IMR-90 (cell line): ENCODE data around the gene RUNX1. TPM values are rescaled to one million over a fixed set of nuclear protein-coding genes. Genes with fewer than 3 reads are reported as not detected.
A peak's percentile ranks its signal among the peaks of the same experiment; 100 is the strongest.

ENCODE experiments used
- ATAC-seq: fragments of 200-7000 bp; cut with Tn5 transposase; 2 replicates; pipeline ENCODE4 v1.9.1; 2020; ENCODE audit warnings: low read depth, mild to moderate bottlenecking, moderate library complexity
- BruUV-seq: library from RNA; stranded (reverse); fragments of 400-500 nt; replicated peaks from 2 replicates; lab custom pipeline; 2021; lab: Mats Ljungman, UMichigan
- CTCF ChIA-PET: fragments of 300-600 bp; formaldehyde crosslinking; extraction: SDS; loops from one replicate; lab custom pipeline; 2021; ENCODE audit warnings: antibody characterized with exemption; lab: Yijun Ruan, JAX
- POLR2A ChIA-PET: fragments of 300-600 bp; sonication (Branson Sonifier 250); formaldehyde crosslinking; loops from one replicate; lab custom pipeline; 2022; ENCODE audit warnings: antibody characterized with exemption; ENCODE audit not compliant: unreplicated experiment; lab: Charles Lee
- DNase-seq: peaks from one replicate; pipeline ENCODE4 v3.0.0; 2013
- H2AFZ ChIP-seq: replicated peaks from 2 replicates; pipeline ENCODE3; 2013; ENCODE audit warnings: low read length, mild to moderate bottlenecking; ENCODE audit not compliant: poor library complexity
- H2AK5ac ChIP-seq: 2 replicates; pipeline ENCODE4 v1.6.1; 2013; ENCODE audit warnings: low read depth, low read length, inconsistent platforms
- H2AK9ac ChIP-seq: replicated peaks from 2 replicates; pipeline ENCODE3; 2013; ENCODE audit warnings: mild to moderate bottlenecking, low read depth, low read length, moderate library complexity; ENCODE audit not compliant: poor library complexity
- H2BK120ac ChIP-seq: 2 replicates; pipeline ENCODE4 v1.6.1; 2013; ENCODE audit warnings: low read depth, low read length, inconsistent platforms
- H2BK15ac ChIP-seq: 3 replicates; pipeline ENCODE4 v1.6.1; 2013; ENCODE audit warnings: low read depth, low read length, inconsistent platforms
- H2BK20ac ChIP-seq: 2 replicates; pipeline ENCODE4 v1.6.1; 2013; ENCODE audit warnings: low read depth, mild to moderate bottlenecking, inconsistent platforms, low read length, moderate library complexity
- H2BK5ac ChIP-seq: 2 replicates; pipeline ENCODE4 v1.6.1; 2013; ENCODE audit warnings: mild to moderate bottlenecking, low read depth, low read length, inconsistent platforms; ENCODE audit not compliant: poor library complexity, severe bottlenecking
- H3K14ac ChIP-seq: replicated peaks from 2 replicates; pipeline ENCODE4 v1.6.1; 2013; ENCODE audit warnings: low read depth, low read length, inconsistent platforms
- H3K18ac ChIP-seq: 2 replicates; pipeline ENCODE4 v1.6.1; 2013; ENCODE audit warnings: low read depth, low read length, control low read depth
- H3K23ac ChIP-seq: 2 replicates; pipeline ENCODE4 v1.6.1; 2013; ENCODE audit warnings: low read depth, low read length, inconsistent platforms
- H3K27ac ChIP-seq: 2 replicates; pipeline ENCODE4 v1.5.1; 2013; ENCODE audit warnings: mild to moderate bottlenecking, control low read depth, low read length; ENCODE audit not compliant: insufficient read depth
- H3K27me3 ChIP-seq: 2 replicates; pipeline ENCODE4 v1.6.1; 2013; ENCODE audit warnings: low read length; ENCODE audit not compliant: control insufficient read depth, insufficient read depth
- H3K36me3 ChIP-seq: 2 replicates; pipeline ENCODE4 v1.6.1; 2013; ENCODE audit warnings: low read length, mixed read lengths; ENCODE audit not compliant: control insufficient read depth, insufficient read depth
- H3K4ac ChIP-seq: 2 replicates; pipeline ENCODE4 v1.6.1; 2013; ENCODE audit warnings: low read depth, low read length, inconsistent platforms
- H3K4me1 ChIP-seq: 2 replicates; pipeline ENCODE4 v1.6.1; 2013; ENCODE audit warnings: low read length, mixed read lengths; ENCODE audit not compliant: control insufficient read depth, insufficient read depth
- H3K4me2 ChIP-seq: 2 replicates; pipeline ENCODE4 v1.6.1; 2013; ENCODE audit warnings: low read depth, mild to moderate bottlenecking, control low read depth, low read length, moderate library complexity
- H3K4me3 ChIP-seq: 2 replicates; pipeline ENCODE4 v1.5.1; 2013; ENCODE audit warnings: low read depth, mild to moderate bottlenecking, control low read depth, low read length, moderate library complexity; ENCODE audit not compliant: insufficient read depth
- H3K56ac ChIP-seq: 2 replicates; pipeline ENCODE4 v1.6.1; 2013; ENCODE audit warnings: low read length, inconsistent platforms; ENCODE audit not compliant: insufficient read depth; ENCODE audit errors: extremely low read depth
- H3K79me1 ChIP-seq, 2 experiments: 2 replicates each; pipeline ENCODE4 v1.6.1; 2013; ENCODE audit warnings: low read length in 2 of 2, inconsistent platforms in 1 of 2, low read depth in 1 of 2
- H3K9ac ChIP-seq: 2 replicates; pipeline ENCODE4 v1.6.1; 2013; ENCODE audit warnings: low read depth, low read length, control low read depth
- H3K9me1 ChIP-seq: 2 replicates; pipeline ENCODE4 v1.6.1; 2013; ENCODE audit warnings: low read length, inconsistent platforms; ENCODE audit not compliant: insufficient read depth
- H3K9me3 ChIP-seq: 2 replicates; pipeline ENCODE4 v1.6.1; 2013; ENCODE audit warnings: low read length; ENCODE audit not compliant: control insufficient read depth, insufficient read depth
- H4K20me1 ChIP-seq: 2 replicates; pipeline ENCODE4 v1.6.1; 2013; ENCODE audit warnings: low read length, inconsistent platforms; ENCODE audit not compliant: insufficient read depth
- H4K5ac ChIP-seq: 2 replicates; pipeline ENCODE4 v1.6.1; 2013; ENCODE audit warnings: mild to moderate bottlenecking, low read depth, low read length, control low read depth
- H4K8ac ChIP-seq, 2 experiments: 2 replicates each; pipeline ENCODE4 v1.6.1; 2013; ENCODE audit warnings: low read depth in 2 of 2, low read length in 2 of 2, control low read depth in 1 of 2, inconsistent platforms in 1 of 2
- H4K91ac ChIP-seq: 2 replicates; pipeline ENCODE4 v1.6.1; 2013; ENCODE audit warnings: low read depth, low read length, inconsistent platforms; ENCODE audit not compliant: insufficient read depth
- BHLHE40 ChIP-seq: fragments of 150-350 bp; IDR thresholded peaks from 2 replicates; pipeline ENCODE4 v1.6.1; 2016; ENCODE audit warnings: mild to moderate bottlenecking, low read depth, low read length
- CEBPB ChIP-seq: IDR thresholded peaks from 2 replicates; pipeline ENCODE4 v1.6.1; 2012; ENCODE audit warnings: low read depth, low read length, improper control_type of control experiment
- MAFK ChIP-seq: IDR thresholded peaks from 2 replicates; pipeline ENCODE4 v1.6.1; 2012; ENCODE audit warnings: low read depth, low read length, improper control_type of control experiment
- MAZ ChIP-seq: IDR thresholded peaks from 2 replicates; pipeline ENCODE4 v1.6.1; 2012; ENCODE audit warnings: low read depth, mild to moderate bottlenecking, low read length, improper control_type of control experiment, moderate library complexity, borderline replicate concordance
- NFE2L2 ChIP-seq: fragments of 150-350 bp; IDR thresholded peaks from 2 replicates; pipeline ENCODE4 v1.6.1; 2016; ENCODE audit warnings: low read depth, mild to moderate bottlenecking, low read length
- RAD21 ChIP-seq: IDR thresholded peaks from 2 replicates; pipeline ENCODE4 v1.6.1; 2012; ENCODE audit warnings: low read length, improper control_type of control experiment
- RFX5 ChIP-seq: IDR thresholded peaks from 2 replicates; pipeline ENCODE4 v1.8.0; 2012; ENCODE audit warnings: low read depth, mild to moderate bottlenecking, low read length, moderate library complexity
- SMC3 ChIP-seq: fragments of 150-350 bp; IDR thresholded peaks from 2 replicates; pipeline ENCODE4 v1.6.1; 2016; ENCODE audit warnings: low read depth, mild to moderate bottlenecking, antibody characterized with exemption, low read length, moderate library complexity
- whole genome bisulfite sequencing, 2 experiments: methylation state at CpG; one replicate each; pipeline versions ENCODE4 v1.1.5 to v1.1.7; 2013; ENCODE audit warnings: missing lambda C conversion rate in 2 of 2; ENCODE audit not compliant: insufficient read length in 1 of 2; ENCODE audit errors: extremely low coverage in 2 of 2; 5-methylcytosine and 5-hydroxymethylcytosine counted together
- dilution Hi-C: fragments of 300-500 bp; cut with HindIII; formaldehyde crosslinking; loops from one replicate; pipeline ENCODE4 v1.14.3; 2018; ENCODE audit warnings: low sequenced_read_pairs; ENCODE audit not compliant: unreplicated experiment
- in situ Hi-C: fragments of 300-500 bp; cut with MboI; formaldehyde crosslinking; loops from 3 replicates; pipeline ENCODE4 v1.14.3; 2019; ENCODE audit warnings: low sequenced_read_pairs, inconsistent platforms, mixed read lengths
- intact Hi-C: fragments of 100-400 bp; cut with micrococcal nuclease; formaldehyde crosslinking; loops from 2 replicates; pipeline ENCODE4 v1.10.0; 2022
- polyA plus RNA-seq, 3 experiments: library from polyadenylated mRNA; depleted of rRNA; stranded (reverse); fragments of >200 nt; gene quantifications; 2 replicates each; pipeline ENCODE4 v1.2.3, GENCODE V29; 2012; ENCODE audit warnings: low replicate concordance in 1 of 3
- total RNA-seq: library from RNA; depleted of rRNA; stranded (reverse); fragments of >200 nt; gene quantifications from 2 replicates; pipeline ENCODE4 v1.2.3, GENCODE V29; 2012
- TF ChIP-seq, protein P1 (sequence below): conservative IDR thresholded peaks from 2 replicates; pipeline ENCODE4 v1.5.1; 2012; ENCODE audit warnings: mild to moderate bottlenecking, low read depth, low read length, improper control_type of control experiment
- TF ChIP-seq, protein P2 (sequence below): fragments of 150-350 bp; IDR thresholded peaks from 2 replicates; pipeline ENCODE4 v1.6.1; 2016; ENCODE audit warnings: low read depth, mild to moderate bottlenecking, low read length, moderate library complexity, borderline replicate concordance

The RUNX1 gene
- total and polyA plus RNA-seq, 2 of the 4 experiments (the other 2 are of a cell fraction), result 34.5 to 56.5 TPM

DNA sequence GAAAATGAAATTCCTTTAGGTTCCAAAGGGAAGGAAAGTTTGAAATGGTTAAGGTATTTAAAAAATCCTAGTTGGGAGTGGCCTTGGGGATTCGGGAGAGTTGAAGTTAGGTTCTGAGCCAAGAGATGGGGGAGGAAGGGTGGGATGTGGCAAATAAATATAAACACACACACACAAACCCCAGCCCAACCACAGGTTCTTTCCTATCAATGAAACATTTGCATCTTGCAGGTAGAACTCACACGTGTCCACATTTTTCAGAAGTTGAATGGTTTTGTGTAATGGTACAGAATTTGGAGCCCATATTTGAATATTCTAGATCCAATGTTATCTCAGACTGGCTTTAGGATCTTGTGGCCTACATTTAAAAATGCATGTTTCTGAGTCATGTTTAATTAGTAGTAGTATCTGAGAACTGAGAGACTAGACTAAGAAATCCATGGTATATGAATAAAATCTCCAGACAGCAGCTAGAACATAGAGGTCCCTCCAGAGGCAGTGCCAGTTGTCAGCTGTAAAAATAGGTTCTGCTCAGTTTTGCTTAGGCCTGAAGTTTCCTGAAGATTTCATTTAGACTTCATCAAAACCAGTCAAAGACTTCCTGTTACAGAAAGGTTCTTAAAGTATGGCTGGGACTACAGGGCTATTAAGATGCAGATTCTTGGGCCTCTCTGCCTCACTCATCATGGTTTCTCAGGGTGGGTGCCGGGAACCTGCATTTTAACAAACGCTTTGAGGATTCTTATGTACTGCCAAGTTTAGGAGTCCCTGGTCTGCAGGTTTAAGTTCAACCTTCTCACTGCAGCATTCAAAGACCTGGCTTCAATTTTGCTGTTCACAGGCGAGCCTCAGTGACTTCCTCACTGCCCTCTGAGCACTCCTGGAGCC lies 21.3 kb downstream of the RUNX1 start:
- Histone ChIP-seq H4K91ac (no peak overlapping the region), H3K4me2 (no peak overlapping the region), H3K27ac (no peak overlapping the region), H3K4me1 (no peaks in the 10 kb centered on the region), H3K79me1 (0 out of 4 replicates have a peak, but pooled peaks cover 0 to 10% of the 10 kb centered on the region in 2 experiments), H4K8ac (0 out of 4 replicates have a peak overlapping the region, but pooled peaks of 1 of the 2 experiments have one; percentile 54), H2BK120ac (peak overlapping the region; percentile 0; the same call in 1 of the 2 replicates), H2AK9ac (no peak overlapping the region), H3K18ac (no peak overlapping the region), H3K36me3 (no peaks in the 10 kb centered on the region), H3K27me3 (no peaks in the 10 kb centered on the region), H3K14ac (peak overlapping the region; percentile 49; the same call in 1 of the 2 replicates), H3K9me1 (no peaks in the 10 kb centered on the region), H2BK5ac (no peak overlapping the region), H3K9me3 (no peaks in the 10 kb centered on the region), H2BK15ac (no peak overlapping the region), H3K4ac (peak overlapping the region; percentile 8; the same call in 1 of the 2 replicates), H3K9ac (no peak overlapping the region), H3K56ac (no peak overlapping the region), H2AFZ (no peak overlapping the region), H2BK20ac (no peak overlapping the region), H3K4me3 (no peak overlapping the region), H2AK5ac (peak overlapping the region; percentile 49; the same call in 1 of the 2 replicates), H4K20me1 (no peaks in the 10 kb centered on the region), H4K5ac (no peak overlapping the region), H3K23ac (0 out of 2 replicates have a peak overlapping the region, but pooled peaks have one; percentile 31)
- TF ChIP-seq SMC3 (no peak), CEBPB (no peak), NFE2L2 (no peak), MAZ (no peak), RAD21 (no peak), MAFK (no peak), RFX5 (no peak), BHLHE40 (no peak)
- TF ChIP-seq, protein P1, sequence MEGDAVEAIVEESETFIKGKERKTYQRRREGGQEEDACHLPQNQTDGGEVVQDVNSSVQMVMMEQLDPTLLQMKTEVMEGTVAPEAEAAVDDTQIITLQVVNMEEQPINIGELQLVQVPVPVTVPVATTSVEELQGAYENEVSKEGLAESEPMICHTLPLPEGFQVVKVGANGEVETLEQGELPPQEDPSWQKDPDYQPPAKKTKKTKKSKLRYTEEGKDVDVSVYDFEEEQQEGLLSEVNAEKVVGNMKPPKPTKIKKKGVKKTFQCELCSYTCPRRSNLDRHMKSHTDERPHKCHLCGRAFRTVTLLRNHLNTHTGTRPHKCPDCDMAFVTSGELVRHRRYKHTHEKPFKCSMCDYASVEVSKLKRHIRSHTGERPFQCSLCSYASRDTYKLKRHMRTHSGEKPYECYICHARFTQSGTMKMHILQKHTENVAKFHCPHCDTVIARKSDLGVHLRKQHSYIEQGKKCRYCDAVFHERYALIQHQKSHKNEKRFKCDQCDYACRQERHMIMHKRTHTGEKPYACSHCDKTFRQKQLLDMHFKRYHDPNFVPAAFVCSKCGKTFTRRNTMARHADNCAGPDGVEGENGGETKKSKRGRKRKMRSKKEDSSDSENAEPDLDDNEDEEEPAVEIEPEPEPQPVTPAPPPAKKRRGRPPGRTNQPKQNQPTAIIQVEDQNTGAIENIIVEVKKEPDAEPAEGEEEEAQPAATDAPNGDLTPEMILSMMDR, result no peak
- TF ChIP-seq, protein P2, sequence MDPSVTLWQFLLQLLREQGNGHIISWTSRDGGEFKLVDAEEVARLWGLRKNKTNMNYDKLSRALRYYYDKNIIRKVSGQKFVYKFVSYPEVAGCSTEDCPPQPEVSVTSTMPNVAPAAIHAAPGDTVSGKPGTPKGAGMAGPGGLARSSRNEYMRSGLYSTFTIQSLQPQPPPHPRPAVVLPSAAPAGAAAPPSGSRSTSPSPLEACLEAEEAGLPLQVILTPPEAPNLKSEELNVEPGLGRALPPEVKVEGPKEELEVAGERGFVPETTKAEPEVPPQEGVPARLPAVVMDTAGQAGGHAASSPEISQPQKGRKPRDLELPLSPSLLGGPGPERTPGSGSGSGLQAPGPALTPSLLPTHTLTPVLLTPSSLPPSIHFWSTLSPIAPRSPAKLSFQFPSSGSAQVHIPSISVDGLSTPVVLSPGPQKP, result no peak
- CTCF ChIA-PET, result no interaction called here
- 74% methylated on average over 3 of the region's 5 CpGs; no CpG with 5 or more reads in 1 of the 2 experiments for WGBS, 2 experiments
- POLR2A ChIA-PET, result no interaction called here
- intact Hi-C loops (no loop called here), in situ Hi-C loops (no loop called here), dilution Hi-C loops (no loop called here)
- DNase-seq (no peak), ATAC-seq (no peak)
- no TSS peak for BruUV-seq
